ENCODE measurements around the gene SLC6A18.
"Not testable (repeated sequence)": the region's sequence is repeated elsewhere in the genome, so short reads cannot be mapped to it uniquely, and the experiment has no call there.

SLC6A18 gene

DNA sequence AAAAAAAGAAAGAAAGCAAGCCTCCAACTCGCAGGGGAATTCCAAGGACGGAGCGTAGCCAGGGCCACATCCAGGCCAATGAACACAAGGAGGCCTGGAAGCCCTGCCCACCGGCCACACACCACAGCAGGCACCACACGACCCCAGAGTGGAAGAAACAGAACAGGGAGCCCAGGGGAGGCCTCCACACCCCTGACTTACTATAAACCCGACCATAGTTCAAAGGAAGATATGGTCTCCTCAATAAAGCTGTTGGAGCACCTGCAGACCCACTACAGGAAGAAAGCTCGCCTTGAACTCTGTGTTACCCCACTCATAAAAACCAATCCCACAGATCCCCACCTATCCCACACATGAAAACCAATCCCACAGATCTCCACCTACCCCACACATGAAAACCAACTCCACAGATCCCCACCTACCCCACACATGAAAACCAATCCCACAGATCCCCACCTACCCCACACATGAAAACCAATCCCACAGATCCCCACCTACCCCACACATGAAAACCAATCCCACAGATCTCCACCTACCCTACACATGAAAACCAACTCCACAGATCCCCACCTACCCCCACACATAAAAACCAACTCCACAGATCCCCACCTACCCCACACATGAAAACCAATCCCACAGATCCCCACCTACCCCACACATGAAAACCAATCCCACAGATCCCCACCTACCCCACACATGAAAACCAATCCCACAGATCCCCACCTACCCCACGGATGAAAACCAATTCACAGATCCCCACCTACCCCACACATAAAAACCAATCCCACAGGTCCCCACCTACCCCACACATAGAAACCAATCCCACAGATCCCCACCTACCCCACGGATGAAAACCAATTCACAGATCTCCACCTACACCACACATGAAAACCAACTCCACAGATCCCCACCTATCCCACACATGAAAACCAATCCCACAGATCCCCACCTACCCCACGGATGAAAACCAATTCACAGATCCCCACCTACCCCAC is 50.5 kb downstream of the SLC6A18 start:
- DNase-seq (ENCODE audit: low read depth), result not testable (repeated sequence)

GRCh38 chr5:1276930-1277329 is 51.7 kb downstream of the SLC6A18 start:
- DNase-seq (ENCODE audit: low read depth), result no peak

- DNase-seq (ENCODE audit: low read depth), result no peak
These were observed 52.1 kb downstream of the SLC6A18 start for GRCh38 chr5:1277331-1277730.

GRCh38 chr5:1277781-1278180 is 52.6 kb downstream of the SLC6A18 start:
- DNase-seq (ENCODE audit: low read depth), result no peak

GRCh38 chr5:1278216-1278615 is 53.0 kb downstream of the SLC6A18 start:
- no peak for DNase-seq (ENCODE audit: low read depth)

DNA sequence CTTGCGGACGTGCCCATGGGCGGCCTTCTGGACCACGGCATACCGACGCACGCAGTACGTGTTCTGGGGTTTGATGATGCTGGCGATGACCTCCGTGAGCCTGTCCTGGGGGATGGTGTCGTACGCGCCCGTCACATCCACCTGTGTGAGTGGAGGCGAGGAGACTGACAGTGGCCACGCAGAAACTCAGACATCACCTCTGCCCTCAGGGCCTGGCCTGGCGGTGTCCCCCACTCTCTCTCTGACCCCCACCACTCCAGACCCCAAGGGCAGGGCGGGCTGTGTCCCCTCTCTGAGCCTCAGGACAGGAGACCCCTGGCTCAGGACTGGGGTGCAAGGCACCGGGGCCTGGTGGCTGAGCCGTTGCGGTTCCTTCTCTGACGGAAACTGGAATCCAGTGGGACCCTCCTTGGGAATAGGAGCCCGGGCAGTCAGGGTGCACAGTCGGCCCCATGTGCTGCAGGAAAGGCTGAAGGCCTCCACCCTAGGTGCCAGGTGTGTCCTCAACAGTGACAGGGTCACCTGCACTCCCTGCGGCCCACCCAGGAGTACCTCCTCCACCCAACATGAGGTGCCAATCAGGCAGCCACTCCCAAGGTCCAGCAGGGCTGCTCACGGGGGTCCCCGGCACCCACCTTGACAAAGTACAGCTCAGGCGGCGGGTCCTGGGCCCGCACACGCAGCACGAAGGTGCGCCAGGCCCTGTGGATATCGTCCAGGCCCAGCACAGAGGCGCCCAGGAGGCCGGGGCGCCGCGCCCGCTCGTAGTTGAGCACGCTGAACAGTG is 53.7 kb downstream of the SLC6A18 start:
- DNase-seq (ENCODE audit: low read depth), result no peak

GRCh38 chr5:1279443-1280151 is 54.4 kb downstream of the SLC6A18 start:
- DNase-seq (ENCODE audit: low read depth), result no peak

DNA sequence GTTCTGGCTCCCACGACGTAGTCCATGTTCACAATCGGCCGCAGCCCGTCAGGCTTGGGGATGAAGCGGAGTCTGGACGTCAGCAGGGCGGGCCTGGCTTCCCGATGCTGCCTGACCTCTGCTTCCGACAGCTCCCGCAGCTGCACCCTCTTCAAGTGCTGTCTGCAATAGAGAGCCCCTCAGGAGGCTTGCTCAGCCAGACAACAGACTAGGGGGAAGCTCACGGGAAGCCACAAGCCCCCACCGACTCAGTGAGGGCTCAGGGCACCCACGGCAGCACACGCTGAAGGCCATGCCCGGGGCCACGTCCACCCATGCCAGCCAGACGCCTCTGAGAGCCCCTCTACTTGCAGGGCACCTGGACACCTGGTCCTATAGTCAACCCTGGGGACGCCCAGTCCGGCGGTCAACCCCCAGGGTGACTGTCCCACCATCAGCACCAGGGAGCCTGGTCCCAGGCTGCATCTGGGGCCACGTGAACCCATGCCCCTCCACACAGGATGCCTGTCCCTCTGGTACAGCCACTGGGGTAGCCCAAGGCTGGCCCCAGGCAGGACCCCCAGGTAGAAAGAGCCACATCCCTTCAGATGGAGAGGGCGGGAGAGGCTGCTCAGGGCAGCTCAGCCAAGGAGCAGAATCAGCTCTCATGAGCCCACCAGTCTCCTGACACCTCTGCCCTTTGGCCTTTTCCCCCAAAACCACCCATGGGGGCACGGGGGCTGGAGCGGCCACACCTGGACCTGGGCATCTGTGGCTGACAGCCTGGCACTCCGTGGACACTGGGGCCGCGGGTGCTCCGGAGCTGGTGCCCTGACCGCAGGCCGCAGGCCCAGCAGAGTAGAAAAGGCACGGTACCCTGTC is 55.2 kb downstream of the SLC6A18 start:
- DNase-seq (ENCODE audit: low read depth), result no peak

GRCh38 chr5:1281038-1281882 is 56.1 kb downstream of the SLC6A18 start:
- no peak for DNase-seq (ENCODE audit: low read depth)

GRCh38 chr5:1282131-1282992 is 57.2 kb downstream of the SLC6A18 start:
- no peak for DNase-seq (ENCODE audit: low read depth)

GRCh38 chr5:1282993-1283728 is 58.0 kb downstream of the SLC6A18 start:
- DNase-seq (ENCODE audit: low read depth), result not testable (repeated sequence)

GRCh38 chr5:1283729-1284041 is 58.5 kb downstream of the SLC6A18 start:
- DNase-seq (ENCODE audit: low read depth), result not testable (repeated sequence)

- DNase-seq (ENCODE audit: low read depth), result not testable (repeated sequence)
These were observed 59.3 kb downstream of the SLC6A18 start for GRCh38 chr5:1284336-1284970.

GRCh38 chr5:1285141-1285540 is 60.0 kb downstream of the SLC6A18 start:
- DNase-seq (ENCODE audit: low read depth), result no peak

GRCh38 chr5:1285883-1286291 is 60.7 kb downstream of the SLC6A18 start:
- no peak for DNase-seq (ENCODE audit: low read depth)

- no peak for DNase-seq (ENCODE audit: low read depth)
These were observed 63.5 kb downstream of the SLC6A18 start for GRCh38 chr5:1288439-1289335.

DNA sequence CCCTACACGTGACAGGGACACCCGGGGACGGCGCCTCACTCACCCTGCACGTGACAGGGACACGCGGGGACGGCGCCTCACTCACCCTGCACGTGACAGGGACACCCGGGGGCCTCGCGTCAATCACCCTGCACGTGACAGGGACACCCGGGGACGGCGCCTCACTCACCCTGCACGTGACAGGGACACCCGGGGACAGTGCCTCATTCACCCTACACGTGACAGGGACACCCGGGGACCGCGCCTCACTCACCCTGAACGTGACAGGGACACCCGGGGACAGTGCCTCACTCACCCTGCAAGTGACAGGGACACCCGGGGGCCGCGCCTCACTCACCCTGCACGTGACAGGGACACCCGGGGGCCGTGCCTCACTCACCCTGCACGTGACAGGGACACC is 64.4 kb downstream of the SLC6A18 start:
- DNase-seq (ENCODE audit: low read depth), result not testable (repeated sequence)
